ENCODE results near the gene RORB.

The RORB gene

GRCh38 chr9:74496819-74497747 lies at the start of gene RORB:
Gene RORB (plus strand): TSS chr9:74497335. CDS start chr9:74497977, 642 bp downstream.
- peak; percentile 17 to 48 for DNase-seq

- DNase-seq, result no peak
These were observed 49.5 kb upstream of the RORB start for GRCh38 chr9:74447451-74448193.

- DNase-seq, result no peak
These were observed 48.1 kb upstream of the RORB start for GRCh38 chr9:74449060-74449459.

GRCh38 chr9:74458832-74459231 lies 38.3 kb upstream of the RORB start:
- no peak for DNase-seq

- no peak for DNase-seq
These were observed 33.3 kb upstream of the RORB start for GRCh38 chr9:74463825-74464224.

GRCh38 chr9:74478606-74479005 lies 18.5 kb upstream of the RORB start:
- DNase-seq, result no peak

- DNase-seq, result no peak
These were observed 17.4 kb upstream of the RORB start for GRCh38 chr9:74479711-74480110.

GRCh38 chr9:74487395-74487794 lies 9.7 kb upstream of the RORB start:
- DNase-seq, result no peak

- no peak for DNase-seq
These were observed 3.6 kb upstream of the RORB start for GRCh38 chr9:74493512-74493911.

- DNase-seq, result no peak
These were observed 2.6 kb upstream of the RORB start for GRCh38 chr9:74494490-74494889.

- no peak for DNase-seq
These were observed 729 bp upstream of the RORB start for GRCh38 chr9:74496406-74496805.

- peak in 1 of 2 donors; percentile 22 for DNase-seq
These were observed 849 bp downstream of the RORB start for GRCh38 chr9:74497748-74498620.

GRCh38 chr9:74498621-74499095 lies 1.5 kb downstream of the RORB start:
- DNase-seq, result no peak

GRCh38 chr9:74499111-74499601 lies 2.0 kb downstream of the RORB start:
- DNase-seq, result no peak

- no peak for DNase-seq
These were observed 2.8 kb downstream of the RORB start for GRCh38 chr9:74499770-74500583.

GRCh38 chr9:74500584-74500924 lies 3.4 kb downstream of the RORB start:
- no peak for DNase-seq

GRCh38 chr9:74501570-74501969 lies 4.4 kb downstream of the RORB start:
- no peak for DNase-seq

- DNase-seq, result no peak
These were observed 6.1 kb downstream of the RORB start for GRCh38 chr9:74503219-74503618.

- no peak for DNase-seq
These were observed 6.5 kb downstream of the RORB start for GRCh38 chr9:74503666-74504065.

GRCh38 chr9:74511333-74511732 lies 14.2 kb downstream of the RORB start:
- no peak for DNase-seq

GRCh38 chr9:74512416-74512815 lies 15.3 kb downstream of the RORB start:
- DNase-seq, result no peak

GRCh38 chr9:74513221-74513620 lies 16.1 kb downstream of the RORB start:
- DNase-seq, result no peak
